Astrocyte (in vitro differentiated cells and primary cell): ENCODE measurements around the gene UBE2C.

Source experiments
- CTCF ChIP-seq: IDR thresholded peaks from 2 replicates; pipeline ENCODE4 v1.5.1; 2011; ENCODE audit warnings: low read depth, mild to moderate bottlenecking, inconsistent platforms, low read length, moderate library complexity; ENCODE audit not compliant: insufficient read depth
- EZH2 ChIP-seq: IDR thresholded peaks from 2 replicates; pipeline ENCODE4 v1.6.1; 2012; ENCODE audit warnings: mild to moderate bottlenecking, low read length, inconsistent platforms; ENCODE audit not compliant: insufficient read depth

GRCh38 chr20:45788351-45788750, 24.1 kb upstream of the UBE2C start:
- TF ChIP-seq CTCF (no peak), EZH2 (no peak)
